MG63 (cell line): ENCODE data around the gene TTLL10. TPM values are rescaled to one million over a fixed set of nuclear protein-coding genes. Genes with fewer than 3 reads are reported as not detected.
"Not testable (repeated sequence)": the region's sequence is repeated elsewhere in the genome, so short reads cannot be mapped to it uniquely, and the experiment has no call there.

Experiments
- DNase-seq: peaks from one replicate; pipeline ENCODE4 v3.0.0-alpha.2; 2020
- H3K27me3 ChIP-seq: fragments of 250-450 bp; sonication (Bioruptor Pico); 2 replicates; pipeline ENCODE4 v1.5.1; 2020; ENCODE audit warnings: mild to moderate bottlenecking, moderate library complexity
- H3K36me3 ChIP-seq: fragments of 250-450 bp; sonication (Bioruptor Pico); 2 replicates; pipeline ENCODE4 v1.5.1; 2020; ENCODE audit warnings: mild to moderate bottlenecking, moderate library complexity
- H3K4me3 ChIP-seq: fragments of 250-450 bp; sonication (Bioruptor Pico); 2 replicates; pipeline ENCODE4 v1.5.1; 2020; ENCODE audit warnings: mild to moderate bottlenecking, moderate library complexity
- H3K9me3 ChIP-seq: fragments of 250-450 bp; sonication (Bioruptor Pico); 2 replicates; pipeline ENCODE4 v1.5.1; 2020; ENCODE audit warnings: mild to moderate bottlenecking, moderate library complexity
- total RNA-seq: library from RNA; depleted of rRNA; stranded (reverse); fragments of >200 nt; shearing (Covaris generic); gene quantifications from 2 replicates; pipeline ENCODE4 v1.2.3, GENCODE V29; 2014; ENCODE audit warnings: low replicate concordance

The TTLL10 gene
- total RNA-seq, 1 experiment from 2014 or later = not detected

DNA sequence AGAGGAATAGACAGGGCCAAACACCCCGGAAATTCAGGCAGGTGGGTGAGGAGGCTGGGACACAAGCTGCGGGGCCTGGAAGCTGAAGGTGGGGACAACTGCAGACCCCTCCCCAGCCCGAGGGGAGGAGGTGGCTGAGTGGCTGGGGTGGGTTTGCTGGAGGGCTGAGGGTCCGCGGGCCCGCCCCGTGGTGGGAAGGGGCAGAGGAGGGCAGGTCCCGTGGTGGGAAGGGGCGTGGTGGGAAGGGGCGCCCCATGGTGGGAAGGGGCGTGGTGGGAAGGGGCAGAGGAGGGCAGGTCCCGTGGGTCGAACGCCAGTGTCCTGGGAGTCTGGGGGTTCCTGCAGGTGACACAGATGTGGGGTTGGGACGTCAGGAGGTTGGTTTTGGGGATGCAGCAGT, 24.3 kb upstream of the TTLL10 start:
- H3K36me3 ChIP-seq = no peaks in the 10 kb centered on the region
- DNase-seq = no peak
- H3K9me3 ChIP-seq = no peaks in the 10 kb centered on the region
- no peak overlapping the region for H3K4me3 ChIP-seq
- no peaks in the 10 kb centered on the region for H3K27me3 ChIP-seq

DNA sequence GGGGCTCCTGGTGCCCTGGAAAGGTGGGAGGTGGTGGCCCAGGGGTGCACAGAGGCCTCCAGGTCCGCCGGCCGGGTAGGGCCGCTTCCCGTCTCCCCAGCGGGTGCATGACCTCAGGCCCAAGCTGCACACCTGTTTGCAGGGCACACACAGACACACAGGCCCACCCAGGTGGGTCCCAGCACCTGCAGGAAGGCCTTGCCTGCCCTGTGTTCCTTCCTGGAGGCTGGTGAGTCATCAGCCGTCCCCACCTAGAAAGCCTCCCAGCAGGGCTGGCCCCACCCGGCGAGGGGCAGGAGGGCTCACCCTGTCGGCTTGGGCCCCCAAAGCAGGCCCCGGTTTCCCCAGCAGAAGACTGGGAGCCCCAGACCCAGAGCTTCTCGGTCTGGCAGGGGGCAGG, 23.6 kb upstream of the TTLL10 start:
- Histone ChIP-seq H3K9me3 (no peaks in the 10 kb centered on the region), H3K36me3 (no peaks in the 10 kb centered on the region), H3K4me3 (no peak overlapping the region), H3K27me3 (no peaks in the 10 kb centered on the region)
- no peak for DNase-seq

DNA sequence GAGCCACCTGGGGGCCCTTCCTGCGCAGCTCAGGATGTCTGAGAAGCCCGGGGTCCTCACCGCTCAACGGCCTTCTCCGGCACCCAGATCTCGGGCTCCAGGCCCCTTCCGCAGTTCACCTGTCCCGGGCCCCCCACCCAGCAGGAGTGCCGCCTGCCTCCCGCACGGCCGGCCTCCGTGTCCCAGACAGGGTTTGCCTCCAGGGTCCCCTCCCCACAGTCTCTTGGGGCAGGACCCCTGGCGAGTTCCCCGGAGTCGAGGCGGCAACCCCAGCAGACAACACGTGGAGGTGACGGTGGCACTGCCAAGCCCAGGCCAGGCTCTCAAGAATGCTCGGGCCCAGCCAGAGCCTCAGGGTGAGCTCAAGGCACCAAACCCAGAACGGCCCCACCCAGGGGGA, 22.4 kb upstream of the TTLL10 start:
- Histone ChIP-seq H3K9me3 (no peaks in the 10 kb centered on the region), H3K4me3 (no peak overlapping the region), H3K27me3 (no peaks in the 10 kb centered on the region), H3K36me3 (no peaks in the 10 kb centered on the region)
- DNase-seq = no peak

DNA sequence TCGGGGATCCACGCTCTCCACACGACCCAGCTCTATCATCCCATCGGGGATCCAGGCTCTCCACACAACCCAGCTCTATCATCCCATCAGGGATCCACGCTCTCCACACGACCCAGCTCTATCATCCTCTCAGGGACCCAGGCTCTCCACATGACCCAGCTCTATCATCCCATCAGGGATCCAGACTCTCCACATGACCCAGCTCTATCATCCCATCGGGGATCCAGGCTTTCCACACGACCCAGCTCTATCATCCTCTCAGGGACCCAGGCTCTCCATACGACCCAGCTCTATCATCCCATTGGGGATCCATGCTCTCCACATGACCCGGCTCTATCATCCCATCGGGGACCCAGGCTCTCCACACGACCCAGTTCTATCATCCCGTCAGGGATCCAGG, 21.2 kb upstream of the TTLL10 start:
- DNase-seq, H3K4me3 ChIP-seq, H3K9me3 ChIP-seq, H3K27me3 ChIP-seq, H3K36me3 ChIP-seq: not testable (repeated sequence)

DNA sequence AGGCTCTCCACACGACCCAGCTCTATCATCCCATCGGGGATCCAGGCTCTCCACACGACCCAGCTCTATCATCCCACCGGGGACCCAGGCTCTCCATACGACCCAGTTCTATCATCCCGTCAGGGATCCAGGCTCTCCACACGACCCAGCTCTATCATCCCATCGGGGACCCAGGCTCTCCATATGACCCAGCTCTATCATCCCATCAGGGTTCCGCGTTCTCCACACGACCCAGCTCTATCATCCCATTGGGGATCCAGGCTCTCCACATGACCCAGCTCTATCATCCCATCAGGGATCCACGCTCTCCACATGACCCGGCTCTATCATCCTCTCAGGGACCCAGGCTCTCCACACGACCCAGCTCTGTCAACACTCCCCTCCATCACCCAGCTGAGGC, 20.5 kb upstream of the TTLL10 start:
- not testable (repeated sequence) for H3K36me3 ChIP-seq, H3K27me3 ChIP-seq, H3K4me3 ChIP-seq, DNase-seq, H3K9me3 ChIP-seq

DNA sequence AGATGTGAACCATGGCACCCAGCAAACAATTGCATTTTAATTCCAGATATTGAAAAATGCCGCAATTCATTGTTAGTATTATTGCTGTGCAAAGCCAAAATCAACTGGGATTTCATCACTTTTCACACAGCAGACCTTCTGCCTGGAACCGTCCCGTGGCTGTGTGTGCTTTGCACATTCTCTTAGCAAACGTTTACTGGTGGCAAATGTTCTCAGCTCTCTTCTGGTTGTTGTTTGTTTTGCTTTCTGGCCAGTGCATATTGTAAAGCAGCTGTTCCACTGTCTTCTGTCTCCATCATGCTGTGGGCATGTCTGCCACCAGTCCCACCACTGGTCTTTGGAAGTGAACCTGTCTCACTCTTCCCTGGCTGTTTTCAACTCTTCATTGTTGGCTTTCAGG, 19.8 kb upstream of the TTLL10 start:
- Histone ChIP-seq H3K4me3 (no peak overlapping the region), H3K9me3 (no peaks in the 10 kb centered on the region), H3K36me3 (no peaks in the 10 kb centered on the region), H3K27me3 (no peaks in the 10 kb centered on the region)
- no peak for DNase-seq

DNA sequence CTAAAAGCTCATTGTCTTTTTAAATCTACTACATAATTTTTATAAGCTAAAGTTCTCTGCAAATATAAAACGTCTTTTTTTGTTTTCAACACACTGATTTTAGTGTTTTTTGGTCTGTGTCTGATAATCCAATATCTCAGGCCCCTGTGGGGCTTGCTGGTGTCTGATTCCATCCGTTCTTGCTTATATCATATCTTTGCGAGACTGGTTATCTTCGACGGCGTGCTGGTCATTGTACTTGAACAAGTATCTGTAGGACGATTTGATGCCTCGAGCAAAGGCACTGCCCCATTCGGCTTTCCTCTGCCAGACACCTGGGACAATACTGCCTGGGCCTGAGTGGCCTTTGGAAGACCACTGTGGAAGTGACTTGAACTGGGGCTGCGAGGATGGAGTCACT, 18.4 kb upstream of the TTLL10 start:
- no peaks in the 10 kb centered on the region for H3K36me3 ChIP-seq
- H3K27me3 ChIP-seq = no peaks in the 10 kb centered on the region
- no peak overlapping the region for H3K4me3 ChIP-seq
- DNase-seq = no peak
- no peaks in the 10 kb centered on the region for H3K9me3 ChIP-seq

DNA sequence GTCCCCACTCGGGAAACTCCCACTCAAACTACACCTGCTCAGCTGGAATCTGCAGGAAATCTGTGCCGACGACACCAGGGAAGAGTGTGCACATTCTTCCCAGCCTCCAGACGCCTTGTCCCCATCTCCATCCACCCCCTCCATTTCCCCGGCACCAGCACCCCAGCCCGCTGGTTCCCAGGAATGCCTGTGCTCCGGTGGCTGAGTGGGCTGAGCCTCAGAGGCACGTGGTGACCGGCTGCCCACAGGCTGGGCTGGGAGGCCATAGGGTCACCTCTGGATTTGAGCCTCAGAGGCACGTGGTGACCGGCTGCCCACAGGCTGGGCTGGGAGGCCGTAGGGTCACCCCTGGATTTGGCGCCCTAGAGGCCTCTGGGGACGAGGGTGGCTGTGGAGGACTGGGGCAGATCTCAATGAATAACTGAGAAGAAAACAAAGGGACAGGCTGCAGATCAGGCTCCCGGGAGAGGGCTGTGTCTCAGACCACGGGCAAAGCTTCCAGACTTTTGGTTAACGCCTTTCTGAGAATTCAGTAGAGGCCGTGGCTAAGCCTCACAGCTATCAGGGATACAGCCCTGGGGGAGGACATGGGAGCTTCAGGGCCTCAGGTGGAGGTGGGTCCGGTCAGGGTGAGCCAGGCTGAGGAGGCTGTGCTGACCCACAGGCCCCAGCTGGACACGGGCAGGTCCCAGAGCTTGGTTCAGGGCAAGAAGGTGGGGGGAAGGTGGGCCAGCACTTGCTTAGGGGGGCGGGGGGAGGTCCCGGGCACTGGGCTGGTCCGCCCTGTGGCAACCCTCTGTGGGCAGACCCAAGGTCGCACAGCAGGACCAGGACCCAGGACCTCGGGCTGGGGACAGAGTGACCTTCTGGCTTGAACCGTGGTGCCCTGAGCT, 17.3 kb upstream of the TTLL10 start:
- Histone ChIP-seq H3K9me3 (no peaks in the 10 kb centered on the region), H3K4me3 (no peak overlapping the region), H3K27me3 (no peaks in the 10 kb centered on the region), H3K36me3 (no peaks in the 10 kb centered on the region)
- DNase-seq = no peak

DNA sequence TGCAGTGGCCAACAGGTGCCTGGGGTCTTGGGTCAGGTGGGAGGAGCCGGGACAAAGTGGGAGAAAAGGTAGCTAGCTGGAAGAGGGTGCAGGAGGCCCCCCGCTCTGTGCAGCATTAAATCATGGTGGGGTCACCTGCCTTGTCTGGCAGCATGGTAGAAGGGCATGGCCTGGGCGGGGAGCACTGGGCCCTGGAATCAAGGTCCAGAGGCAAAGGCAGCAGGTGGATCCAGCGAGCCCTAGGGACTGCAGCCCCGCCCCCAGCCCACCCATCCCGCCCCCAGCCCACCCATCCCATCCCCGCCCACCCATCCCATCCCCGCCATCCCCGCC, 16.7 kb upstream of the TTLL10 start:
- Histone ChIP-seq H3K27me3 (no peaks in the 10 kb centered on the region), H3K4me3 (no peak overlapping the region), H3K9me3 (no peaks in the 10 kb centered on the region), H3K36me3 (no peaks in the 10 kb centered on the region)
- DNase-seq = no peak

DNA sequence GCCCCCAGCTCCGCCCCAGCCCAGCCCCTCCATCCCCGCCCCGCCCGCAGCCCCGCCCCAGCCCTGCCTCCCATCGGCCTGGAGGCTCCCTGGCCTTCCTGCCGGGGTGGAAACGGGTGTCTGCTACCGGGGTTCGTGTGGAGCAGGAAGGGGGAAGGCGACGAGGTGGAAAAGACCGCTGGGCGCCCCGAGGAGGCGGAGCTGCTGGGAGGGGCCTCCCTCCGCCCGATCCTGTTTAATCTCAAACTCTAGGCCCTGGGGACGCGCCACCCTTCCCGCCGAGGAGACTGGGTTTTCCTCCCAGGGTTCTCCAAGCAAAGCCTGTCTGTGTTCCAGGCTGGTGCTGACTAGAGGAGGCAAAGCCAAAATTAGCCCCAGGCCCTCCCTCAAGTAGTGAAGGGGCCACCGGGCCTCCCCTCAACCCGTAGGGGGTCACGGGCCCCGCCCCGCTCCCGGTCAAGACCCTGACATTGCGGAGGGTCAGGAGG, 16.2 kb upstream of the TTLL10 start:
- Histone ChIP-seq H3K4me3 (peak overlapping the region; percentile 39), H3K9me3 (no peaks in the 10 kb centered on the region), H3K36me3 (no peaks in the 10 kb centered on the region), H3K27me3 (no peaks in the 10 kb centered on the region)
- DNase-seq = peak; percentile 88

DNA sequence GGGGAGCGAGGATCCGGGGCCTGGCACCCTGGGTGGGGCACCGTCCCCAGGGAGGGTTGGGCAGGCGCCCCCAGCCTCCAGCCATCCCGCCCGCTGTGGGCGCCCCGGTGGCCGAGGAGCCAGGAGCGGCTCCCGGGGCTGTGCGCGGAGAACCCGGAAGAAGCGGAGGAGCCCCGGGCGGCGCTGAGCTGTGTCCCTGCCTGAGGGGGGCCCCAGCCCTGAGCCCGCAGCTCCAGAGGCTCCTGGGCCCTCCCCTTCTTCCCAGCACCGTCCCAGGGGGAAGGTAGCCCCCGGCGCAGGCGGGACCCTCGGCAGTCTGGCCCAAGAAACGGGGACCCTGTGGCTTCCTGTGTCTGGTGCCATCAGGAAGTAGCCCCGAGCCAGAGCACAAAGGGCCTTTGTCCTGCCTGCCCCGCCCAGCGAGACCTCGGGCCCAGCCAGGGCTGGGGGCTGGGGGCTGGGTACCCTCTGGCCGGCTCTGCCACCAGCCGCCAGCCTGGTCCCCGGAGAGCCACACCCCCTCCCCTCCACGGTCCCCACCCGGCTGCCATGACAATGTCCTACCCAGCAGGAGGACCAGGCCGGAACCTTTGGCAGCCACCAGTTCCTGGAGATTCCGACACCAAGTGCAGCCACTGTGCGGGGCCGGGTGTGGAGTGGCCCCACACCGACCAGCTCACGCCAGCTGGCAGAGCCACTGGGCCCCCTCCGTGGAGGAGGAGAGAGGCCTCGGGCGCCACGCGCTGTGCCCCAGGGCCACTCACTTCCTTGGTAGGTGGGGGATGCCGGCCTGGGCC, 15.6 kb upstream of the TTLL10 start:
- Histone ChIP-seq H3K27me3 (no peaks in the 10 kb centered on the region), H3K9me3 (no peaks in the 10 kb centered on the region), H3K36me3 (no peaks in the 10 kb centered on the region), H3K4me3 (peak overlapping the region; percentile 39)
- DNase-seq = no peak

DNA sequence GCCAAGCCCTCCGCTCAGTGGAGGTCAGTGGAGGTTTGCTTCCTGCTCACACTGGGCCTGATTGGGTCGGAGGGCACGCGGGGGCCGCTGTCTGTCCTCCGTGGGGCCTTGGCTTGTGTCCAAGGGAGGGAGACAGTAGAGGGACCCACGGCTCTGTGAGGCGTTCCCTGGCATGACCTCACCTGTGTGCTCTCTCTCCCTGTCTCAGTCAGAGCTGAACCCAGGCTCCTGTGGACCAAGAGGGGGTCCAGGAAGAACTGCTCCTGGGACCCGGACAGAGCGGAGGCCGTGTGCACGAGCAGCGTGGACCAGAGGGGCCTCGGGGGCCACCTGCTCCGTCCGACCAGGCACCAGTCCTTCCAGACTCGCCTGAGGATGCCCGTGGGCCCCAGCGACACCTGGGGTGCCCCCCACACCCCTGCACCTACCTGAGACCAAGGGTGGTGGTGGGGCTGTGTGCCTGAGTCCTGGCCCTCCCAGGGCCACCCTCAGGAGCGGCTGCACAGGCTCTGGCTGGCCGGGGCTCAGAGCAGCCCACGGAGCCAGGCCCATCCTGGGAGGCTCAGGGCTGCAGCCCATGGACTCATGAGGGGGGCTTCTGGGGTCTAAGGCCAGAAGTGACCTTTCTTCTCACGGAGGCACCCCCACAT, 13.3 kb upstream of the TTLL10 start:
- no peaks in the 10 kb centered on the region for H3K36me3 ChIP-seq
- no peaks in the 10 kb centered on the region for H3K27me3 ChIP-seq
- no peak overlapping the region for H3K4me3 ChIP-seq
- no peak for DNase-seq
- H3K9me3 ChIP-seq = no peaks in the 10 kb centered on the region

DNA sequence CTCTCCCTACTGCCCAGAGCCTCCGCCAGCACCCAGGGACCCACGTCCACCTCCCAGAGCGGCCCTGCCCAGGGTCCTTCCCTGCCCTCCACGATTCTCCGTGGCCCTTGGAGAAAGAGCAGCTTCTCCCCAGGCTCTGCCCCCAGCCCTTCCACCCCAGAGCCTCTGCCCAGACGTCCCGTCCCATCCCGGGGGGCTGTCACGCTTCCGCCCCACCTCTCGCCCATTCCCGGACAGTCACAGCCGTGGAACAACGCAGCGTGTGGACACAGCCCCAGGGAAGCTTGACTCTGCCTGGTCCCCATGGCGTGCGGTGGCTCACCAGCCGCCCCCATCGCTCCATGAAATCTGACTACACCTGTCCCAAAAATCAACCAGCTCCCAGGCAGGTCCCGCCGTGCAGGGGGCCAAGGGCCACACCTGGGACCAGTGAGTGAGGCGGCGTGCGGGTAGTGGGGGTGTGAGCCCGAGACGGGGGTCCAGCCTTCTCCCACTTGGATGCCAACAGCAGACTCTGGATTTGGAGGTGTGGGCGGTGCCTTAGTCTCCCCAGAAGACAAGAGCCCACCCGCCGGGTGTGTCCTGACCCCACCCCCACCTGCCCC, 12.5 kb upstream of the TTLL10 start:
- Histone ChIP-seq H3K4me3 (no peak overlapping the region), H3K9me3 (no peaks in the 10 kb centered on the region), H3K27me3 (no peaks in the 10 kb centered on the region)

DNA sequence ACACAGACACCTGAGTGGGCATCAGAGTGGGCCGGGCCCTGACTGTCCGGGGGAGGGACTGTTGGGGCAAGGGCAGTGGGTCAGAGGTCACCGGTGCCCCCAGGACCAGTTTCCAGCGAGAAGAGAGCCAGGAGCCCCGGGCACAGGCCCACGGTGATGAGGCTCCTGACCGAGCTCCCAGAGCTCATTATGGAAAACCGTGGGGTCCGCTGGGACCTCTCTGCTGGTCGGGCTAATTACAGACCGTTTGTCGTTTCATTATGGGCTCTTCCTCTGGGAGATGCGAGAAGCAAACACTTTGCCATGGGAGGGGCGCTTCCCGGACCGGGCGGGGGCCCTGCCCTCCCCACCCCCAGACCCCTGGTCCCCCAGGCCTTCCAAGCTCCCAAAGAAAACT, 12.0 kb upstream of the TTLL10 start:
- DNase-seq = no peak
- Histone ChIP-seq H3K9me3 (no peaks in the 10 kb centered on the region), H3K27me3 (no peaks in the 10 kb centered on the region), H3K36me3 (no peaks in the 10 kb centered on the region), H3K4me3 (no peak overlapping the region)

More for the DNA sequence above, 12.5 kb upstream of the TTLL10 start:
- DNase-seq = no peak
- H3K36me3 ChIP-seq = no peaks in the 10 kb centered on the region

DNA sequence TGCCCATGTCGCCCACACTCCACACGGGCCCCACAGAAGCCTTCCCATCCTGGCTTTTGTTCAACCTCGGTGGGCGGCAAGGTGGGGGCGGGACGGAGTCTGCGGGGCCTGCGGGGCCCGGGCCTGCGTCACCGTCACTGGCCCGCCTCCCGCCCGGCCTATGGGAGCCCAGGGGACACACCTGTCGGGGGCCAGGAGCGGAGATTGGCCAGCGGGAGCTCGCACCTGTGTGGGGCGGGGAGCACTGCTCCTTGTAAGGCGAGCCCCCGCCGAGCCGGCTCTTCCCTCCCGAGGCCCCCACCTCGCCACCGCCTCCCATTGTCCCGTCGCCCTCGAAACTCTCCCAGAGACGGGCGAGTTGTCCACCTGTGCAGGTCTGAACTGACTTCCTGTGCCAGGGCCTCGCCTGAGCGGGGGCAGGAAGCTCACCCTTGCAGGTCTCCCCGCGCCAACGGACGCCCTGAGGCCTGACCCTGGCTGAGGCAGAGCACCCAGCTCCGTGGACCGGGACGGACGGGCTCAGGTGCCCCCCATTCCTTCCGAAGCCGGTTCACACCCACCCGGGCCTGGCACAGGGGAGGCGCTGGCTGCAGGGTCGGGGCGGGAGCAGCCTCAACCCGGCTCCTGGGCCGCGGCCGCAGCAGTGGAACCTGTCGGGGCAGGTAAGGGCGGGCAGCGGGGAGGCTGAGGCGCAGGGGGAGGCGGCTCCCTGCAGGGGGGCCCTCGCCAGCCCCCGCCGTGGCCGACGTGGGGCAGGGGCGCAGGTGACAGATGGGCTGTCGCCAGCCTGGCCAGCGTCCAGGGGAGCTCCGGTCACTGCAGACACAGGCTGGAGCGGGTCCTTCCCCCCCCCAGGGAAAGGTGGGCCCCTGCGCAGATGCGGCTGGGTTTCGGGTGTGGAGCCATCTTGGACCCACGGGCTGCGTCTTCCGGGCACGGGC, 10.8 kb upstream of the TTLL10 start:
- Histone ChIP-seq H3K9me3 (no peaks in the 10 kb centered on the region), H3K27me3 (no peaks in the 10 kb centered on the region), H3K4me3 (no peak overlapping the region), H3K36me3 (no peaks in the 10 kb centered on the region)
- DNase-seq = no peak

DNA sequence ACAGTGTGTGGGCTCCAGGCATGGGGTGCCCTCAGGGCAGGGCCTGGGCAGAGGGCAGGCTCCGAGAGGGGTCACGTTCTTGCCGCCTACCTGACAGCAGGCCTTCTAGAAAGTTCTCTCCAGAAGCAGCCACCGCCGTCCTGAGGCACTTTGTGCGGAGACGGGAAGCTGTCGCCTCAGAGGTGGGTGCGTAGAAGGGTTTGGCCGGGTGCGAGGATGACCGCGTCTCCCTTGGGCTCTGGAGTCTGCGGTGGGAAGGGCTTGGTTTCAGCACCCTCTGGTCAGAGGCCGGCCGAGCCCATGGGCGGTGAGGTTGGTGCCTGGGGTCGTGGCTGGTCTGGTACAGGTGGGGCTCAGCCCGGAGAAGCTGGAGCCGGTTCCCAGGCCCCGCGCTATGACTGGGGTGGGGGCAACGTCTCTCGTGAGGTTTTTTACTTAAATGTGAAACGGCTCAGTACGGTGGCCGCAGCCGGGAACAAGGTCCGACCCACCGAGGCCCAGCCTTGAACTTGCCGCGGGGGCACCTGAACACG, 10.1 kb upstream of the TTLL10 start:
- Histone ChIP-seq H3K4me3 (no peak overlapping the region), H3K9me3 (no peaks in the 10 kb centered on the region), H3K27me3 (no peaks in the 10 kb centered on the region), H3K36me3 (no peaks in the 10 kb centered on the region)
- no peak for DNase-seq
